ENCODE measurements around the gene KCNC1.

KCNC1 gene

GRCh38 chr11:17714870-17715269 lies 19.7 kb upstream of the KCNC1 start:
- DNase-seq (ENCODE audit: low read depth in 1 of 2, low spot score in 1 of 2), result no peak

DNA sequence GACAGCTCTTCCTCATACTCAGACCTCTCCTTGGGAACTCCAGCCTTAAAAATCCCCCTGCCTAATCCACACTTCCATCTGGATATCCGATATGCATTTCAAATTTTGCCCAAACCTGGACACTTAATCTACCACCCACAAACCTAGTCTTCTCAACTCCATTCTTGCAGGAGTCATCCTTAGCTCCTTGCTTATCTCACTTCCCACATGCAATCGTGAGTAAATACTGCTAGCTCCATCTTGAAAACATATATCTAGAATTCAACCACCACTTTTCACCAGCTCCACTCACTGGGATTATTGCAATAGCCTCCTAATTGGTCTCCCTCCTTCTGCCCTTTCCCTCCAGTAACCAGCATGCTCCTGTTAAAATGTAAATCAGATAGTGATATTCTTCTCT lies 17.8 kb upstream of the KCNC1 start:
- DNase-seq (ENCODE audit: low read depth in 1 of 2, low spot score in 1 of 2), result no peak

DNA sequence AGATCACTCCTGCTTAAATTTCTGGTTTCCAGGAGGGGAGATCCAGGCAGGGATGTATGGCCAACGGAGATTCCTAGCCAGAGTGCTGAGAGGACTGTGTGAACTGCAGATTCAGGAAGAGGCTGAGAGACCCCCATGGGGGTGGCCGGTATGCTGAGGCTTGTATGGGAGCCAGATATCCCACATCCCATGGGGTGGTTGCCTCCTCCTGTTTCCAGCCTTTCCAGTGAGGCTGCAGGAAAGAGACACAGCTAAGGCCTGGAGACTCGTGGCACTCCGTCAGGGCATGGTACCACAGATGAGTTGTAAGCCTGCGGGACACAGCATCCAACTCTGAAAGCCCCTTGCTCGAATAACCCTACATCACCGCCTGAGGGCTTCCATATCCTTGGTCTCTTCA lies 16.6 kb upstream of the KCNC1 start:
- DNase-seq (ENCODE audit: low read depth in 1 of 2, low spot score in 1 of 2), result no peak

GRCh38 chr11:17718510-17718962 lies 16.0 kb upstream of the KCNC1 start:
- no peak for DNase-seq (ENCODE audit: low read depth in 1 of 2, low spot score in 1 of 2)

DNA sequence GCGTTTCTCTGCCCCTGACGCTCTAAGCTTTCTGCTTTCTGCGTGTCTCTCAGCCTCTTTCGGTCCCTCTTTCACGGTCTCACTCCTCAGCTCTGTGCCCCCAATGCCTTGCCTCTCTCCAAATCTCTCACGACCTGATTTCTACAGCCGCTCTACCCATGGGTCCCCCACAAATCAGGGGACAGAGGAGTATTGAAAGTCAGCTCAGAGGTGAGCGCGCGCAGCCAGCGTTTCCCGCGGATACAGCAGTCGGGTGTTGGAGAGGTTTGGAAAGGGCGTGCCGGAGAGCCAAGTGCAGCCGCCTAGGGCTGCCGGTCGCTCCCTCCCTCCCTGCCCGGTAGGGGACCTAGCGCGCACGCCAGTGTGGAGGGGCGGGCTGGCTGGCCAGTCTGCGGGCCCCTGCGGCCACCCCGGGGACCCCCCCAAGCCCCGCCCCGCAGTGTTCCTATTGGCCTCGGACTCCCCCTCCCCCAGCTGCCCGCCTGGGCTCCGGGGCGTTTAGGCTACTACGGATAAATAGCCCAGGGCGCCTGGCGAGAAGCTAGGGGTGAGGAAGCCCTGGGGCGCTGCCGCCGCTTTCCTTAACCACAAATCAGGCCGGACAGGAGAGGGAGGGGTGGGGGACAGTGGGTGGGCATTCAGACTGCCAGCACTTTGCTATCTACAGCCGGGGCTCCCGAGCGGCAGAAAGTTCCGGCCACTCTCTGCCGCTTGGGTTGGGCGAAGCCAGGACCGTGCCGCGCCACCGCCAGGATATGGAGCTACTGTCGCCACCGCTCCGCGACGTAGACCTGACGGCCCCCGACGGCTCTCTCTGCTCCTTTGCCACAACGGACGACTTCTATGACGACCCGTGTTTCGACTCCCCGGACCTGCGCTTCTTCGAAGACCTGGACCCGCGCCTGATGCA lies 15.3 kb upstream of the KCNC1 start, which contains the start of gene MYOD1:
Gene MYOD1 (plus strand): TSS at position 544 of the 910 bp plus-strand sequence. CDS start 212 bp downstream, at position 756.
- DNase-seq (ENCODE audit: low read depth in 1 of 2, low spot score in 1 of 2), result no peak

GRCh38 chr11:17719938-17720795 lies 14.4 kb upstream of the KCNC1 start:
- no peak for DNase-seq (ENCODE audit: low read depth in 1 of 2, low spot score in 1 of 2)

DNA sequence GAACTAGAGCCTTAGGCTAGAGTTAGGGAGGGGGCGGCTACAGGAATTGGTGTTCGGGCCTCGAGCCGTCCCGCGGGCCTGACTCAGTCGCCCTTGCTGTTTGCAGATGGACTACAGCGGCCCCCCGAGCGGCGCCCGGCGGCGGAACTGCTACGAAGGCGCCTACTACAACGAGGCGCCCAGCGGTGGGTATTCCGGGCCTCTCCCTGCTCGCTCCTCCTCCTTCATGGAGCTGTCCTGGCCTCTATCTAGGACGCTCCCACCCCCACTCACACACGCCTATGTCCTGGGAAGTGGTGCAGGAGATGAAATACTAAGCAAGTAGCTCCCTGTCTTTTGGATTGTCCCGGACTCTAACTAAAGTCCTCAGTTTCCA lies 13.8 kb upstream of the KCNC1 start:
- DNase-seq (ENCODE audit: low read depth in 1 of 2, low spot score in 1 of 2), result no peak

GRCh38 chr11:17721242-17721999 lies 13.2 kb upstream of the KCNC1 start:
- no peak for DNase-seq (ENCODE audit: low read depth in 1 of 2, low spot score in 1 of 2)

GRCh38 chr11:17722000-17722643 lies 12.5 kb upstream of the KCNC1 start:
- DNase-seq (ENCODE audit: low read depth in 1 of 2, low spot score in 1 of 2), result no peak

DNA sequence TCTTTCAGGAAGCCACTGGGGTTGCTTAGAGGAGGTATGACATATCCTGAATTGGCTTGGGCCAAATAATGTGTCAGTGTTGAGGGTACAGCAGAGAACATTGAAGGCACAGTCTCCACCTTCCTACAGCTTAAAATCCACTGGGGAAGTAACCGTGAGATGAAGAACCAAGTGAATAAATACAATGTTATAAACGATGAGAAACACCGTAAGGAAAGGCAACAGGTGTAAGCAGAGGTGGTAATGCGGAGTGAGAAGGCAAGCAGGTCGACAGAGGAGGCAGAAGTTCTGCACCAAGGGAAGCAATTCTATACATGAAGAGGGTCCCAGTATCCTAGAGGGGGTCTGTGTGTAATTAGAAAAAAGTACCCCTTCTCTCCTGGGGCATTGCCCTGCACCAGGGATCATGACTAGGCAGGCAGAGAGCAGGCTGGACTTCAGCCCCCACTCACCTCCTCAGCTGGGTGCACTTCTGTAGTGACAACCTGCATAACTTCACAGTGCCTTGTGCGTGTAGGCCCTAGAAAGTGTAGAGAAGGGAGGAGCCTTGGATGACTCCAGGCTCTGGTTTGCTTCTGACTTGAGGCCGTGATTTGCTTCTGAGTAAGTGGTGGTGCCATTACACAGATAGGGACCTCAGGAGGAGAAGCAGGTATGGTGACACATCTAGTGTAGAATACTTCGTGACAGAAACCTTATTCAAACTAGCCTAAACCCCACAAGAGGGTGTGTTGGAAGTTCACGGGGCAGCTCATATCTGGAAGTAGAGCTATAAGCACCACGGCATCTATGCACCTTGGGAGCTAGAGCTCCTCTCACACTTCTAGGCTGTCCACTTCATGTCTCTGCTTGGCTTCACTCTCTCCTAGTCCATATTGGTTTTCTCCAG lies 10.3 kb upstream of the KCNC1 start:
- DNase-seq (ENCODE audit: low read depth in 1 of 2, low spot score in 1 of 2), result no peak

DNA sequence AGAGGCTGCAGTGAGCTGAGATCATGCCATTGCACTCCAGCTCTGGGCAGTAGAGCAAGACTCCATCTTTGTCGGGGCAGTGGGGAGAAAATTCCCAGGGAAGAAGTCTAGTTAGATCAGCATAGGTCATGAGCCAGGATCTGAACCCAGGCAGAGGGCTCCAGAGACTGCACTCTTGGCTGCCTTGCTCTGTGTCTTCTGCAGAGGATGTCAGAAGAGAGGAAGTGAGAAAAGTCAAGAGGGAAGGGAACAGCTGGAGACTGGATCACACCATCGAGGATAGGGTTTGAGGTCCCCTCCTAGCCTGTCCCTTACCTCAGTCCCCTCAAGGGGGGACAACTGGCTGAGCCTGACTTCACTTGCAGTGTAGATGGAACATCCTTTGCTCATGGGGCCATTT lies 9.4 kb upstream of the KCNC1 start:
- DNase-seq (ENCODE audit: low read depth in 1 of 2, low spot score in 1 of 2), result no peak

- no peak for DNase-seq (ENCODE audit: low read depth in 1 of 2, low spot score in 1 of 2)
Measured at GRCh38 chr11:17730137-17730536, 4.4 kb upstream of the KCNC1 start.

DNA sequence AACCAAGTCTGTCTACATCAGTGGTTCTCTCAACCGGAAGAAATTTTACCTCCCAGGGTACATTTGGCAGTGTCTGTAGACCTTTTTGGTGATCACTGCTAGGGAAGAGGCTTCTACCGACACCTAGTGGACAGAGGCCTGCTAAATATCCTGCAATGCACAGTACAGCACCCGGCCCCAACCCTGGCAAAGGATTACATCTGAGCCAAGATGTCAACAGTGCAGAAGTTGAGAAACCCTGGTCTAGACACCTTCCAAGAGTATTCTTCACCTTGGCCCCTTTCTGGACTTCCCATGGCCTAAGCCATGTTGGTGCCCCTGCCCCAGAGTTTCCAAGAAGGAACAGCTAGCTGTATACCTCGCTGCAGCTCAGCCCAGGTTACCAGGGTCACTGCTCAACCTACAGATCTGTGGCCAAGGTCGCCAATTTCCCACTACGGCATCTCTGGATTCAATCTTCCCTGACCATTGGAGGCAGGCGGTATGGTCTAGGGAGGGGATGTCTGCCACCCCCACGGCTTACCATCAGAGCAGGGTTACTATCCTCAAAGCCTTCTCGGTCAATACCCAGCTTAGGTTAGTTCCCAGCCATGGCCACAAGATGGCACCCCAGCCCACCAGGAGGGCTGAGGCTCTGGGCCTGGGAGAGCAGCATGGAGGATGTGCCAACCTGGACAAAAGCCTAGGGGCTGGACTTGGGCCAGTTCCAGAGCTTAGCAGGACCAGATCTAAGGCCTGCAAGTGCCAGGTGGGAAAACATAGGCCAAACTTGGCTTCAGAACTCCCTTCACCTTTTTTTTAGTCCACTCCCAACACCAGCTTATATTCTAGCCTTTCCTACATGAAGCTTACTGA lies 3.7 kb upstream of the KCNC1 start:
- peak in 1 of 2 donors; percentile 40 for DNase-seq (ENCODE audit: low read depth in 1 of 2, low spot score in 1 of 2)

DNA sequence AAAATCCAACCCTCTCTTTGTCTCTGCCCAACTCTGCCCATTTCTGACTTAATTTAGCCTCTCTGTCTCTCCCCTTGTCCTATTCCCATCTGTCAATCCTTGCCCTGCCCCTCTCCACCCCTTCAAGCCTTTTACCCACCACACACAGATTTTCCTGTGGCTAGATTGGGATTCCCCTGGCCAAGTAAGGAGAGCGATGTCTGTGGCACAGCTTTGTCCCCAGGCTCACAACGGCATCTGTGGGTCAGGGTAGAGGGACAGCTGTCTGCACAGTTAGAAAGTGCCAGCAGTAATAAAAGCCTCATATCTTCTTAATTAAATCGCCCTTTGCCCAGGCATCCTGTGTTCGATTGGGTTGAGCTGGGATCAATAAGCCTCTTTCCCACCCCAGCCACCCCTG lies 1.3 kb upstream of the KCNC1 start:
- no peak for DNase-seq (ENCODE audit: low read depth in 1 of 2, low spot score in 1 of 2)

GRCh38 chr11:17734986-17735817 lies 621 bp downstream of the KCNC1 start:
- DNase-seq (ENCODE audit: low read depth in 1 of 2, low spot score in 1 of 2), result peak in 1 of 2 donors; percentile 5

DNA sequence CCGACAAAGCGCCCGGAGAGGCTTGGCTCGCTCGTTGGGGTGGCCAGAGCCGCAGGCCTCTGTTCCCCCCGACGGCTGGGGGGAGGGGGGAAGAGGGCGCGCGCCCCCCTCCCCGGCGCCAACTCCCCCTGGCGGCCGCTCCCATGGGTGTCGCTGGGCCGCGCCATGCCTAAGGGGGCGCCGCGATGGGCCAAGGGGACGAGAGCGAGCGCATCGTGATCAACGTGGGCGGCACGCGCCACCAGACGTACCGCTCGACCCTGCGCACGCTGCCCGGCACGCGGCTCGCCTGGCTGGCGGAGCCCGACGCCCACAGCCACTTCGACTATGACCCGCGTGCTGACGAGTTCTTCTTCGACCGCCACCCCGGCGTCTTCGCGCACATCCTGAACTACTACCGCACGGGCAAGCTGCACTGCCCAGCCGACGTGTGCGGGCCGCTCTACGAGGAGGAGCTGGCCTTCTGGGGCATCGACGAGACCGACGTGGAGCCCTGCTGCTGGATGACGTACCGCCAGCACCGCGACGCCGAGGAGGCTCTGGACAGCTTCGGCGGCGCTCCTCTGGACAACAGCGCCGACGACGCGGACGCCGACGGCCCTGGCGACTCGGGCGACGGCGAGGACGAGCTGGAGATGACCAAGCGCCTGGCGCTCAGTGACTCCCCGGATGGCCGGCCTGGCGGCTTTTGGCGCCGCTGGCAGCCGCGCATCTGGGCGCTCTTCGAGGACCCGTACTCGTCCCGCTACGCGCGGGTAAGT lies 1.4 kb downstream of the KCNC1 start:
- no peak for DNase-seq (ENCODE audit: low read depth in 1 of 2, low spot score in 1 of 2)

GRCh38 chr11:17736579-17736893 lies 2.0 kb downstream of the KCNC1 start:
- DNase-seq (ENCODE audit: low read depth in 1 of 2, low spot score in 1 of 2), result no peak

Measured in stimulated activated CD4-positive, alpha-beta T cell treated with anti-CD3 and anti-CD28 coated beads, Interleukin-15, amount 100 ng/mL, for 1 hour (primary cell).